GM10266 (cell line): ENCODE measurements around the gene SERPINA9.

Source experiments
- DNase-seq: peaks from one replicate; pipeline ENCODE4 v3.0.0; 2012; ENCODE audit errors: extremely low spot score
- CTCF ChIP-seq: IDR thresholded peaks from 2 replicates; pipeline ENCODE4 v1.5.1; 2012; ENCODE audit warnings: mild to moderate bottlenecking, low read depth; ENCODE audit not compliant: control insufficient read depth, insufficient read depth; ENCODE audit errors: missing control alignments

Gene SERPINA9

GRCh38 chr14:94451091-94451771, 24.8 kb downstream of the SERPINA9 start:
- no peak for TF ChIP-seq CTCF
- no peak for DNase-seq

GRCh38 chr14:94450722-94451090, 25.3 kb downstream of the SERPINA9 start:
- DNase-seq = no peak
- no peak for TF ChIP-seq CTCF

GRCh38 chr14:94449930-94450329, 26.1 kb downstream of the SERPINA9 start:
- no peak for DNase-seq
- no peak for TF ChIP-seq CTCF

GRCh38 chr14:94448071-94448808, 27.8 kb downstream of the SERPINA9 start:
- no peak for TF ChIP-seq CTCF

GRCh38 chr14:94447206-94447605, 28.8 kb downstream of the SERPINA9 start:
- DNase-seq = no peak
- TF ChIP-seq CTCF = no peak

More at GRCh38 chr14:94448071-94448808, 27.8 kb downstream of the SERPINA9 start:
- no peak for DNase-seq

GRCh38 chr14:94446126-94446525, 29.9 kb downstream of the SERPINA9 start:
- no peak for DNase-seq
- no peak for TF ChIP-seq CTCF

GRCh38 chr14:94445003-94445402, 31.0 kb downstream of the SERPINA9 start:
- DNase-seq = no peak
- no peak for TF ChIP-seq CTCF
